Middle frontal gyrus (tissue), 1 donor: Measurements from ENCODE around the gene HPN.
"Not testable (repeated sequence)": the region's sequence is repeated elsewhere in the genome, so short reads cannot be mapped to it uniquely, and the experiment has no call there.

Source experiments
- DNase-seq: peaks from one replicate; pipeline ENCODE4 v3.0.0-alpha.2; 2015; ENCODE audit warnings: low spot score; ENCODE audit errors: extremely low spot score

The HPN gene

DNA sequence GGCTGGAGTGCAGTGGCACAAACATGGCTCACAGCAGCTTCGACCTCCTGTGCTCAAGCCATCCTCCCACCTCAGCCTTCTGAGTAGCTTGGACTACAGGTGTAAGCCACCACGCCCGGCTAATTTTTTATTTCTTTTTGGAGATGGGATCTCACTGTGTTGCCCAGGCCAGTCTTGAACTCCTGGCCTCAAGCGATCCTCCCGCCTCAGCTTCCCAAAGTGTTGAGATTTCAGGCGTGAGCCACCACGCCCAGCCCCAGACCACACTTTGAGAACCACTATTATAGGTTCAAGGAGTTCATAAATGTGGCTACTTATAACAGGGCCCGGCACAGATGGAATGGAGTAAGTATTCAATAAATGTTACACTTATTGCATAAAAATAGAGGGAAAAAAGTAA is 14.5 kb upstream of the HPN start:
- no peak for DNase-seq

DNA sequence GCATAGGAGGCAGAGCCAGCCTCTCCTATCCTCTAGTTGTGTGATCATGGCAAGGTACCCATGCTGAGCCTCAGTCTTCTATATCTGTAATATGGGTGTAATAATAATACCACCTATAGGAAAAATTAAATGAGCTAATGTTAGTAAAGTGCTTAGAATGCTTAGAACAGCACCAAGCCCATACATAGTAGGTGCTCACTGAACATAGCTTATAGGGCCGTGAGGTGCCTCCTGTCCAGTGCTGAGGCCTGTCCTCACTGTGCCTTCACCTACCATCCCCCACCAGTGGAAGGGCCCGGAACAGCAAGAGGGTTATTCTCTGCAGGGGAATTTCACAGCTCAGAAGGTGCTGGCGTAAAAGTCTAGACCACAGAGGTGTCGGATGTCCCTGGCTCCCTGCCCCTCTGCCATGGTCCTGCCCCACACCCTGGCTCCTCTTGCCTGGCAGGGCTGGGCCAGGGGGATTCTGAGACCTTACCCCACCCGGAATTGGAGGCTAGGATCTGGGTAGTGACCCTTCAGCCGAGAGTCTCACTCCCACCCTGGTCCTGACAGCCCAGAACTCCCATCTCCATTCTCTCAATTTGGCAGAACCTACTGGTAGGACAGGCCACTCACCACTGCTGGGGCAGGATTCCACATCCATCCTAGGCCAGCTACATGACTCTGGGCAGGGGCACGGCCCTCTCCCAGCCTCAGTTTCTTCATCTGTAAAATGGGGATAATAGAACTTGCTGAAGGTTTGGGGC is 13.5 kb upstream of the HPN start:
- no peak for DNase-seq

DNA sequence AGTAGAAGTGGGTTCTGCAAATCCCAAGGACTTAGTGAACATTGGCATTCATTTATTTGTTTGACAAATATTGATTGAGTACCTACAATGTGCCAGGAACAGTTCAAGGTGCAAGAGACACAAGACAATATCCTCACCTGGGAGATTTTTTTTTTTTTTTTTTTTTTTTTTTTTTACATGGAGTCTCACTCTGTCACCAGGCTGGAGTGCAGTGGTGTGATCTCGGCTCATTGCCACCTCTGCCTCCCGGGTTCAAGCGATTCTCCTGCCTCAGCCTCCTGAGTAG is 13.0 kb upstream of the HPN start:
- not testable (repeated sequence) for DNase-seq

DNA sequence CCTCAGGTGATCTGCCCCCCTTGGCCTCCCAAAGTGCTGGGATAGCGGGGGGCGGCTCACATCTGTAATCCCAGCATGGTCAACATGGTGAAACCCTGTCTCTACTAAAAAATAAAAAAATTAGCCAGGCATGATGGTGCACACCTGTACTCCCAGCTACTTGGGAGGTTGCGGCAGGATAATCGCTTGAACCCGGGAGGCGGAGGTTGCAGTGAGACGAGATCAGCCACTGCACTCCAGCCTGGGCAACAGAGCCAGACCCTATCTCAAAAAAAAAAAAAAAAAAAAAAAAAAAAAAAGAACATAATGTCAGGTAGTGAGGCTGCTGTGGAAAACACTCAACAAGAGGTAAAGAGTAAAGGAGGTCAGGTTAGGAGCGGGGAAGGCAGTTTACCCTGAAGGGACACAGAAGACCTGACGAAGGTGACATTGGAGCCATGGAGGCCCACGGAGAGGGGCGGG is 12.2 kb upstream of the HPN start:
- DNase-seq: not testable (repeated sequence)

DNA sequence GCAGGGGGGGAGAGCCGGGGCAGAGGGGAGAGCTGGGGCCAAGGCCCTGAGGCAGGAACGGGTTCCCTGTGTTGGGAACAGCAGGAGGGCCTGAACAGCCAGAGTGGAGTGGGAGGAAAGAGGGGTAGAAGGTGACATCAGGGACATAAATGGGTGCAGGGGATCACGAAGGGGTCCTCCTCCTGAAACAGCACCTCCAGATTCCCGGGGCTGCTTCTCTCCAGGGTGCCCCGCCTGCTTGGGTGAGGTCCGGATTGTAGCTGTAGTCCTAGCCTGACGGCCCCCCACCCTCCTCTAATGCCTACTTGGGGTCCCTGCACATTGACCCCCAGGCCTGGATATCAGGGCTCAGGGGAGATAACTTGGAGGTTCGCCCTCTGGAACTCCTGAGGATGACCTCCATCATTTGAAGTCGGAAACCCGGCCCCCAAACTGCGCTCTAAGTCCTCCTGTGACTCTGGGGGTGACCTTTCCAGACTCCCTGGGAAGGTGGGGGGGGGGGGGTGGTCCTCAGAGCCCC is 11.7 kb upstream of the HPN start:
- DNase-seq: no peak

DNA sequence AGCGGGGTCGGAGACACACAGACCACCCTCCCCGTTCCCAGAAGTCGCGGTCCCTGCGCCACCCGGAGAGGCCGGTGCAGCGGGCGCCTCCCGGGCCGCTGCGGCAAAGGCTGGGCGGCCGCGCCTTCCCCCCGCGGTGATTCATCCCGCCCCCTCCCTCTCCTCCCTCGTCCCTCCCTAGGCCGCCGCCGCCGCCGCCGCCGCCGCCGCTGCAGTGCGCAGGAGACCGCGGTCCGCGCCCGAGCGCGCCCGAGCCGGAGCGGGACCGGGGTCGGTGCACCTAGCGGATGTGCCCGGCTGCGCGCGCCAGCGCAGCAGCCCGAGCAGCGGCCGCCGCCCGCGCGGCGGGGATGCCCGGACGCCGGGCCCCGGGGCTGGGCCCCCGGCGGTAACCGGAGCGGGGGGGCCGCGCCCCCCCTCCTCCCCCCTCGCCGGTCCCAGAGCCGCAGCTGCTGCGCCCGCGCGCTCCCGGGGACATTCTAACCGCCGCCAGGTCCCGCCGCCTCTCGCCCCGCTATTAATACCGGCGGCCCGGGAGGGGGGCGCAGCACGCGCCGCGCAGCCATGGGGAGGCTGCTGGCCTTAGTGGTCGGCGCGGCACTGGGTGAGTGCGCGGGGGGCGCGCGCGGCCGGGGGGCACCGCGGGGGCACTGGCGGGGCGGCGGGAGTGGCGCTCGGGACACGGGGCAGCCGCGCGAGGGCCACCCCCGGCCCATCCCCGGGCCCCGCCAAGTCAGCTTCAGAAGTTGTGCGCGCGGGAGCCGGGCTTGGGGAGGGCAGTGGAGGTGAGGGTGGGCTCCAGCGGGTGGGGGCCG is 11.1 kb upstream of the HPN start, which contains the start of gene SCN1B:
SCN1B (plus strand) TSS at position 214 of the 815 bp plus-strand sequence; CDS start at position 565, 351 bp downstream.
- no peak for DNase-seq

DNA sequence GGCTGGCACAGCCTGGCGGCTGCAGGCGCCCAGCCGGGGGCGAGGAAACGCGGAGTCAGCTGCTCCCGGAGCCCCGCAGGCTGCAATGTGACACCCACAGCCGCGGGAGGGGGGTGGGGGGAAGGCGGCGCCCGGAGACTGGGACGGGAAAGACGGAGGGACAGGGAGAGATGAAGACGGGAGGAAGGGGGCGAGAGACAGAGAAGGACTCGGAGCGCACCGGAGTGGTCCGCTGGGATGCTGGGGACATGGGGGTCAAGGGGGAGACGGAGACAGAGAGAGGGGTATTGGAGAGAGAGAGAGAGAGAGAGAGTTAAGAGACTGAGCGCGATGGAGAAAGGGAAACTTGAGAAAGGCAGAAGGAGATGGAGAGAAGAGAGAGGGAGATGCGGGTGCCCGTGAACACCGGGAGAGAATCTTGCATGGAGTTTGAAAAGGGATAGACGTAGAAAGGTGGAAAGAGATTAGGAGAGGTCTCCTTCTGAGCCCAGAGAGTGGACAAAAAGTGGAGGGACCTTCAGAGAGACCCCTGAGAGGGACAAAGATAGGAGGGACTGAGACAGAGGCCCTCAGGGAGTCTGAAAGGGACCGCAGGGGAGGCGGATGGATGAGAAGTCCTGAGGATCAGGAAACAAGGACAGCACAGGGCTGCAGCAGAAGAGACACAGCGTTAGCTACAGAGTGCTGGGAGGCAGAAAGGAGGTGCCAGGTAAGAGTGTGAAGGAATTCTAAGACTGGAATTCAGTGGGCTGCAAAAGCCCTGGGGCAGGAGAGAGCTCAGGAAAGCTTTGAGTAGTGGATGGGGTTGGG is 10.2 kb upstream of the HPN start:
- DNase-seq: no peak

DNA sequence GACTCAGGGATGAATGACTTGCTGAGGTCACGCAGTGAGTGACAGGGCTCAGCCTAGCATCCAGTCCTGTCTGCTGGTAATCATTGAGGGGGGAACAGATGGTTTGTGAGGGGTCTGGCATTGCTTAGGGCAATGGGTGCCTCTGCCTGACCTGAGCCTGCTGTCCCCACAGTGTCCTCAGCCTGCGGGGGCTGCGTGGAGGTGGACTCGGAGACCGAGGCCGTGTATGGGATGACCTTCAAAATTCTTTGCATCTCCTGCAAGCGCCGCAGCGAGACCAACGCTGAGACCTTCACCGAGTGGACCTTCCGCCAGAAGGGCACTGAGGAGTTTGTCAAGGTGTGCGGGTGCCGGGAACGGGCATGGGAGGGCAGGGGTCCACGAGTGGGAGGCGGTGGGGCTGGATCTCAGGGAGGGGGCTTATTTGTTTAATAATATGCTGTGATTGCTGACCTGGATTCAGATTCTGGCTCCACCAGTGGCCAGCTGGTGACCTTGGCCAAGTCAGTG is 9.1 kb upstream of the HPN start:
- DNase-seq: no peak

DNA sequence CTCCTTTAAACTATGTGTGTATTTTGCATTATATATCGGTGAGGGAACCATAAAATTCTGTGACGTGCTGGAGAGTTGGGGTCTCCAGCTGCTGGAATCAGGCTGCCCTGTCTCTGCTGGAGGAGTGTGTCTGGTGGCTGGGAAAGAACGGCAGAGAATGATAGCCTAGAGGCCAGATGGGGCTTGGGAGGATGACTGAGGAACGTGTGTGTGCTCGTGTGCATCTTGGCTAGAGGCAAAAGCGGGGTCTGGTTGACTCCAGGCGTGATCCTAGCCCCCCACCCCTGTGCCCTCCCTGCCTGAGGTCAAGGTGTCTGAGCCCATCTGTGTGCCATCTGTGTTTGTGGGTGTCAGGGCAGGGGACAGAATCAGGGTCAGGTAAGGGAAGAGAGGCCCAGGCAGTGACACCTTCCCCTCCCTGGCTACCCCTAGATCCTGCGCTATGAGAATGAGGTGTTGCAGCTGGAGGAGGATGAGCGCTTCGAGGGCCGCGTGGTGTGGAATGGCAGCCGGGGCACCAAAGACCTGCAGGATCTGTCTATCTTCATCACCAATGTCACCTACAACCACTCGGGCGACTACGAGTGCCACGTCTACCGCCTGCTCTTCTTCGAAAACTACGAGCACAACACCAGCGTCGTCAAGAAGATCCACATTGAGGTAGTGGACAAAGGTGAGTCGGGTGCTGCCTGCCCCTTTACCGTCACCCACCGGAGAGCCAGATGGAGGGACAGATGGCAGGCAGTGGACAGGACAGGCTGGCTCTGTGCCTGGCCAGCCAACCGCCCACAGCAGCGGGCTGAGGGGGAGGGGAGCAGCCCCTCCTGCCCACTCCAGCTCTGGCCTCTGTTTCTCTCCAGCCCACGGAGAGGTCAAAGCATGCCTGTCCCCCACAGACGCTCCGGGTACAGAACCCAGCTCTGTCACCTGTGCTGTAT is 8.2 kb upstream of the HPN start:
- DNase-seq: no peak

DNA sequence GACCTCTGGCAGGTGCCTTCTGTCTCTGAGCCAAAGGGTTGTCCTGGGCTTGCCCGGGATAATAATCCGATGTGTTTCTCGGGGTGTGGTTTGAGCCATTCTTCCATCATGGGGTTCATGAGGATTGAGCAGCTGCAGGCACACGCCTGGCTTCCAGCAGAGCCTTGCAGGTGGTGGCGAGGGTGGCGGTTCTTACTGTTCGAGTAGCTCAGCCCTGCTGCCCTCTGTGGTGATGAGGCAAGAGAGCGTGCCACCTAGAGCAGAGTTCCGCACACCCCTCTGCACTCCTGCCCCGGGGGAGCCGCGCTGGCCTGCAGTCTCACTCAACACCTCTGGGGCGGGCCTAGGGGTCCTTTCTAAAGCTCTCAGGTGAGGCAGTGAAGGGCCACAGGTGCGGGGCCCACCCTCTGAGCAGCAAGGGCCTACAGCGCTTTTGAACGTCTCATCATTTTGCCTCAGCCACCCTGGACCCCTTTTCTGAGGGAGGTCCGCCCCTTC is 7.5 kb upstream of the HPN start:
- DNase-seq: no peak

DNA sequence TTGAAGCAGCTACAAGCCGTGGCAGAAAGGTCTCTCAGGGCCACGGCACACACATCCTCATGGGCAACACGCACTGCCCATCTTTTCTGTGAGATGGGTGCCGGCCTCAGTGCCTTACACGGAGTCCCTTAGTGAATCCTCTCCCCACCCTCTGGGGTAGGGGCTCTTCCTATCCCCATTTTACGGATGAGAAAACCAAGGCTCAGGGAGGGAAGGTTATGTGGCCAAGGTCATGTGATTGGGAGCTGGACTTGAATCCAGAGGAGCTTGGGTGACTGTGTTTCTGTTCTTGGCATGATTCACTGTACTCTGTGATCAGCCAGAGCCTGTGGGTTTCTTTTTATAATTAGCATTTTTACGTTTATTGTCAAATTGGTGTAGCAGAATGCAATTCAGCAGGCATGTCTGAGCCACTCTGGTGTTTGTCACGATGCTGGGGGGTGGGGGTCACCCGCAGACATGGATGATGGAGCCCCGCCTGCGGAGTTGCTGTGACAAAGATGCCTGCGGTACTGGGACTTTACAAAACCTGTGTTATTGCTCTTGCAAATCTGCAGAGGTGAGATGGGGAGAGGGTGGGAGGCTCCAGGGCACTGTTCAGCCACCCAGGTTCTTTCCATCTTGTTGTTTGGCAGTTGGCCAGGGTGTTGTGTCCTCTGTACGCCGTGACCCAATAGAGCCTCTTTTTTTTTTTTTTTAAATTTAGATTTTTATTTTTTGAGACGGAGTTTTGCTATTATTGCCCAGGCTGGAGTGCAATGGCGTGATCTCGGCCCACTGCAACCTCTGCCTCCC is 6.7 kb upstream of the HPN start:
- no peak for DNase-seq

DNA sequence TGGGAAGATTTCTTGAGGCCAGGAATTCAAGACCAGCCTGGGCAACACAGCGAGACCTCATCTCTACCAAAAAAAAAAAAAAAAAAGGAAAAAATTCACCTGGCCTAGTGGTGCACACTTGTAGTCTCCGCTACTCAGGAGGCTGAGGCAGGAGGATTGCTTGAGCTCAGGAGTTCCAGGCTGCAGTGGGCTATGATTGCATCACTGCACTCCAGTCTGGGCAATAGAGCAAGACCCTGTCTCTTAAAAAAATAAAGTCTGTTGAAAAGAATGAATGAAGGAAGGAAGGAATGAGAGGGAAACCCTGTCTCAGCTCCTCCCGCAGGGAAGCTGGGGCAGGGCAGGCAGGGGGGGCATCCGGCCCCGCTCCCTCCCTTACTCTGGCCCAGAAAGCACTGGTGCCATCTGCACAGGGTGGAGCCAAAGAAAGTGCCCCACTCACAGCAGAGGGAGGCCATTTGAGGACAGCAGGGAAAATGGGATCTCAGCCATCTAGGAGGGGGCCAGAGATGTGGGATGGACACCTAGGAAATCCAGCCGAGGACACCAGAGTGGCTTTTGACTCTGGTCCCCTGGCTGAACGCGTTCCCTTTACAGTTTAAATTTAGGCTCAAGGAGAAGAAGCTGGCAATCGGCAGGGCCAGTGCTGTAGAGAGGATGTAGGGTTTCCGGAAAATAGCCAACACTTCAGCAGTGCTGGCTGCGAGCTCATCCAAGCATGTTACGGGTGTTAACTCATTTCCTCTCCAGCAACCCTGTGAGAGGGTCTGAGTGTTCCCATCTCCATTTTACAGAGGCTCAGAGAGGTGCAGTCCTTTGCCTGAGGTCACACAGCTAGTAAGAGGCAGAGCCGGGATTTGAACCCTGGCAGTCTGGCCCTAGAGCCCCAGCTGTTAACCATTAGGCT is 3.6 kb upstream of the HPN start:
- DNase-seq: no peak

DNA sequence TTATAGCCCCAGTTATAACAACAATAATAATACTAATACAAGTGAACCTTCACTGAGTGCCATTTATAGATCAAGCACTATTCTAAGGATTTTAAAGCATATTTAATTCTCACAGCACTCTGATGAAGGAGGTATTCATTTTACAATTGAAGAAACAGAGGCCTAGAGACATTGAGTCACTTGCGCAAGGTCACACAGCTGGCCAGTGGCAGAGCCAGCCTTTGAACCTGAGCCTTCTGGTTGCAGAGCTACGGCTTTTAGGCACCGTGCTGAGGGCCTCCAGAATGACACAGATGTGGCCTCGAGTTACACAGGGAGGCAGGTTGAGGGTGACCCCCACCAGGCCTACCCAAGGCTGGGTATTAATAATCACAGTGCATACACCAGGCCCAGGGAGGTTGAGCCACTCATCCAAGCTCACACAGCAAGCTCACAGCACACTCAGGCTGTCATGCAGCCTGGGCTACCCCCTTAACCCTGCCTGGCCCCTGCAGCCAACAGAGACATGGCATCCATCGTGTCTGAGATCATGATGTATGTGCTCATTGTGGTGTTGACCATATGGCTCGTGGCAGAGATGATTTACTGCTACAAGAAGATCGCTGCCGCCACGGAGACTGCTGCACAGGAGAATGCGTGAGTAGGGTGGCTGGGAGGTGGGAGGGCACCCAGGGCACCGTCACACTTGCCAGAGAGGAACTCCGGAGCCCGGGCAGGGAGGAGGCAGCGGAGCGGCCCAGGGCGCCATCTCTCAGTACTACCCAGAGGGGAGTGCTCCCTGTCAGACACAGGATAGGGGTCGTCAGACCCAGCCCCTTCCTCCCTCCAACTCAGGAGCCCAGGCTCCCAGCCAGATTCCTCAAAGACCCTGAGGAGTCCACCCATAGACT is 2.7 kb upstream of the HPN start:
- DNase-seq: no peak

DNA sequence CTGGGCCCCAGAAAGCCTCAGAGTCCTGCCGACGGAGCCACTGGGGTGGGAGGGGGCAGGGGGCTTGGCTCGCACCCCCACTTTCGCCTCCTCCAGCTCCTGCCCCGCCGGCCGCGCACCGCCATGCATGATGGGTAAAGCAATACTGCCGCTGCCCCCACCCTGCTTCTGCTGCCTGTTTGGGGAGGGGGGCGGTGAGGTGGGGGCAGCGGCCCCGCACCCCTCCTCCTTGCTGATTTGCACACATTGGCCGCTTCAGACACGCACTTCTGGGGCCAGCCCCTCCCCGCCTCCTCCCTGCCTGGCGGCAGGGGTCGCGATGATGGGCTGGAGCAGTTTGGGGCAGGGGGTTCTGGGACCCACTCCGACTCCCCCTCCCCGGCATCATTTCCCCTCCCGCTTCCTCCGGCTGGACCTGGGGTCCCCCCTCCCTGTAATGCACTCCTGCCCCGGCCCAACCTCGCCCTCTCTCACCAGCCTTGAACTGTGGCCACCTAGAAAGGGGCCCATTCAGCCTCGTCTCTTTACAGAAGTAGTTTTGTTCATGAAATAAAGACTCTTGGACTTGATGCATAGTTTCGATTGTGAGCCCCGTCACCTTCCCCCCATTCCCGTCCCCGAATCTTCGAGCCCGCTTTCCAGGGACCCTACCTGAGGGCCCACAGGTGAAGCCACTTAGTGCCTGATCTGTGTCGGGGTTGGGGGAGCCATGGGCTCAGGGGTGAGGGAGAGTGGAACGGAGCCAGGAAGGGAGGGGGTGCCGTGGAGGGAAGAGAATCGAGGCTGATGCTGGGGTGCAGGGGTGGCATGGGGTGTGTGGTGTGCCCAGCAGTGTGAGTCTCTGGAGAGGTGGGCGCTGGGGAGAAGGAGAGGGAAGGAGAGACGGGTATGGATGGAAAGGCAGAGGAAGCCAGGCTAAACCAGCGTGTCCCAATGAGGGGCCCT is 1.4 kb upstream of the HPN start:
- DNase-seq: no peak

DNA sequence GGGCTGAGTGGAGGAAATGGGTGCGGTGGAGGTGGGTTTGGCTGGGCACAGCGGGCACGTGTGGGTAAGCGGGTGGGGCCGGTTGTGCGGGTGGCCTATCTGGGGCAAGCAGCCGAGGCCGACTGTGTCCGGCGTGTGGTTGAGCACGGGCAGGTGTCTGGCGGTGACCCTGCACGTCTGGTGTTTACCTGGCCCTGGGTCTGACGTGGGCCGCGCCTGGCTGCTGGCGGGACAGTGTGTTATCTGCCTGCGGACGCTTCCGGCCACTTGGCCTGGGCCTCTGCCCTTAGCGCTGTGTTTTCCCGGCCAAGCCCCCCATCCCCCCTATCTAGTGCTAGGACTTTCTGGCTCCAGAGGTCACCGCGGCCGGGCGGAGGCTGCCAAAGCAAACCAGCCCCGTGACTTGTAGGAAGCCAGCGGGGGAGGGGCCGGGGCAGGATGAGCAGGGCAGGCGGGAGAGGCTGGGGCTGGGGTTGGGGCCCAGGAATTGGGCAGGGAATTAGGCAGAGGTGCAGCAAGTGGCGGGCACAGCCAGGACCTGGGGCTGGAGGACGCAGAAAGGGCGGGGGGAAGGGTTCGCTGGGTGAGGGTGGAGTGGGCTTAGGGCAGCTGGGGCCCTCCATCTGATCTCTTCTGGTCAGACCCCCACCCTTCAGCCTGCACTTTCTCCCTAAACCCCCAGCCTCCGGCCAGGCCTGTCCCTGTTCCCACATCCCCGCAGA is 534 bp upstream of the HPN start:
- DNase-seq: no peak
